Embryonic facial prominence (tissue), 1 donor: ENCODE data around the gene KLF15.

Source experiments
- DNase-seq: peaks from one replicate; pipeline ENCODE4 v3.0.0-alpha.2; 2016; ENCODE audit errors: extremely low spot score

KLF15 gene

DNA sequence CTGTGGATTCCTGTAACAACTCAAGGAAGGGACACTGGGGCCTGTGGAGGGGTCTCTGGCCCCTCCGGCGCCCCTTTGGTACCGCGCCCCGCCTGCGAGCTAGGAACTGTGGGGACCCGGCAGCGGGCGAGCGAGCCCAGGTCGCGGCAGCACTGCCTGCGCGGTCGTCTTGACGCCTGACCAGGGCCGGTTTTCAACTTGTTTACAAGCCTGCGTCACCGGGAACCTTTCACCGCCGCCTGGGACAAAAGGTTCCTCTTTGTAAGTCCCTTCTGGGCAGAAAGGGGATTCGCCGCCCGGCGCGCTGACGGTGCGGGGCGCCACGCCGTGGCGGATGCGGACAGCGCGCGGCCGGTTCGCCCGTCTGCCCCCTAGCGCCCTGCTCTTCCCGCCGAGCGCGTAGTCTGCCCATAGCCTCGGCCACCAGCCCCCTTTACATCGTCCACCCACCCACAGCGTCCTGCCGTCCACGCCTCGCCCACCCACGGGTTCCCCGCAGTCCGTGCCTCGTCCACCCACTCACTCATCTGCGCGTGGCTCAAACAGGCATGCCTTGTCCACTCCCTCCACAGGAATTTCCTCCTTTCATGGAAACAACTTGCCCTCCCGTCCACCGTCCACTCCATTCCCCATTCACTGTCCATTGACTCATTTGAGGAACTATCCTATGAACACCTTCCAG lies 32.0 kb upstream of the KLF15 start:
- DNase-seq: no peak

DNA sequence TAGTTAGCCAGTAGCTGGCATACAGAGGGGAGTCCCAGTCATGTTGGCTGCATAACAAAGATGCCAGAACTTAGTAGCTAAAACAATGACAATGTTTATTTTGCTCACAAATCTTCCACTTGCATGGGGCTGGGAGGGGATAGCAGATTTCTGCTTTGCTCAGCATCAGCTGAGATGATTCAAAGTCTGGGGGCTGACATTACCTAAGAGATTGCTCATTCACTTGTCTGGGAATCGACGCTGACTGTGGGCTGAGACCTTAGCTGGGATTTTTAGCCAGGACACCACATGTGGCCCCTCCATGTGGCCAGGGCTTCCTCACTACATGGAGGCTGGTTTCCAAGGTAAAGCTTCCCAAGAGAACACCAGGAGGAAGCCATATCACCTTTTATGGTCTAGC lies 24.8 kb upstream of the KLF15 start:
- no peak for DNase-seq

DNA sequence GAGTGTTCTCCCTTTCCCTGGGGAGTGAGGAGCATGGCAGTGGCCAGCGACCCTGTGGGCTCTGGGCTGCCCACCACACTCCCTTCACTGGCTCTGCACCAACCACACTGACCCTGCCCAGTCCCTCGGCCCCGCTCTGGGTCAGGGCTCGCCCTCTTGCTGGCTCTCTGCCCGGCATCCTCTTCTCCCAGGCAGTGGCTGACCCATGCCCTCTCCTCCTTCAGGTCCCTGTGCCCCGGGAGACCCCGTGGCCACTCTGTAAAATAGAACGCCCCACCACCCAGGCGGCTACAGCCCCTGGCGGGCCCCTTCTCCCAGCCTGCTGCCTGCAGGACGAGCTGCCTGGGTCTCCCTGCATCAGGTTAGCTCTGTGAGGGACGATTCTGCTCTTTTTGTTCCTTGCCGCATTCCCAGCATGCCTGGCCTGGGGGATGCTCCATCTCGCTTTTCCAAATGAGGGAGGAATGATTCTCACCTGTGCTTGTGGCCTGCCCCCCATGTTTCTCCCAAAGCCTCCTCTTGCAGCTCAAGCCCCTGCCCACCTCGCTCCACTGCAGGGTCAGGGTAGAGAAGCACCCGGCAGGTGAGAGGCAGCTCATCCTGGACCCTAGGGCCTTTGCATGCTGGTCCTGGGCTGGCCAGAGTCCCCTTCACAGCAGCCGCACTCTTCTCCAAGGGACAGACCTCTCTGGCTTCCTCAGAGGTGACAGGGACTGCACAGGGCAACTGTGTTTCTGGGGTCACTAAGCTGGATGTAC lies 23.0 kb upstream of the KLF15 start:
- DNase-seq: no peak

DNA sequence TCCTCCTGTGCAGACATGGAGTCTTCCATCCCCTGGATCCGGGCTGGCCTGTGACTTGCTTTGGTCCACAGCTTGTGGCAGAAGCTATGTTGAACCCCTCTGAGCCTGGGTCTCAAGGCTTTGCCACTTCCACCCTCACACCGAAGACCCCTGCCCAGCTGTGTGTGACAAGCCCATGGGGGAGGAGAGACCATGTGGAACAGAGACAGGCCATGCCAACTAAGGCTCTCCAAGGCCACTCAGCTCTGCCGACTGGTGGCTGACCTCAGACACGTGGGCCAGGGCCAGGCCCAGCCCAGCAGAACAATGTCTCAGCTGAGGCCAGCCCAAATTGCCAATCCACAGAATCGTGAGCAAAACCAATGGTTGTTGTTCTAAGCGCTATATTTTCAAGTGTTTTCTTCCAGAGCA lies 21.1 kb upstream of the KLF15 start:
- no peak for DNase-seq

DNA sequence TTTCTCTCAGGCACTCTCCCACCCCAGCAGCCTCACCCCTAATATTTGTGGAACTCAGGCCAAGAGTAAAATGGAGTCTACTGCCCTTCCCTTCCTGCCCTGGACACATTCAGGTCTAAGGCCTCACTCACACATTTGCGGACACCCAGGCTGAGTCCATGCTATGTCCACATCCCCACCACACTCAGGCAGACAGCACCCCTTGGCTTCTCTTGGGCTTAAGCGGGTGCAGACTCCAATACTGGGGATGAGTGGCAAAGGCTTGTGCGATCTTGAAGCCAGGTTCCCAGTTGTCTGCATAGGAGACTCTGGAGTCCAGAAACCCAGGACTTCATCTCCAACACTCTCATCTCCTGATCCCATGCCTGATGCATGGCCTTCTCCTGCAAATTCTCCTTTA lies 20.0 kb upstream of the KLF15 start:
- no peak for DNase-seq

DNA sequence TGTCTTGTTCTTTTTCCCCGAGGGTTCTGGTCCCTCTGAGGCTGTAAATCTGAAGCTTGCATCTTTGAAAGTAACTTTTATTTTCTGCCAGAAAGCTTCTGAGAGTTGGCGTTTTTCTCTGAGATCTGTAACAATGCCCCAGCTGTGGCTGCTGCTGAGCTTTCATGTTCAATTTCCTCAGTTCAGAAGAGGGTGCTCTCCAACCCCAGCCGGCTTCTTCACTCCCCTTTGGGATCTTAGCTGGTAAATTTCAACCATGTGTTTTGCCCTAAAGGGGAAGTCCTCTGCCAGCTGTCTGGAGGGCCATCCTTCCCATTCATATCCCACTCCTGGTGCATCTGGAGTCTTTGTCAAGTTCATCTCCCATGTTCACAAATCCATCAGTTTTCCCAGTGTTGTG lies 19.2 kb upstream of the KLF15 start:
- no peak for DNase-seq

DNA sequence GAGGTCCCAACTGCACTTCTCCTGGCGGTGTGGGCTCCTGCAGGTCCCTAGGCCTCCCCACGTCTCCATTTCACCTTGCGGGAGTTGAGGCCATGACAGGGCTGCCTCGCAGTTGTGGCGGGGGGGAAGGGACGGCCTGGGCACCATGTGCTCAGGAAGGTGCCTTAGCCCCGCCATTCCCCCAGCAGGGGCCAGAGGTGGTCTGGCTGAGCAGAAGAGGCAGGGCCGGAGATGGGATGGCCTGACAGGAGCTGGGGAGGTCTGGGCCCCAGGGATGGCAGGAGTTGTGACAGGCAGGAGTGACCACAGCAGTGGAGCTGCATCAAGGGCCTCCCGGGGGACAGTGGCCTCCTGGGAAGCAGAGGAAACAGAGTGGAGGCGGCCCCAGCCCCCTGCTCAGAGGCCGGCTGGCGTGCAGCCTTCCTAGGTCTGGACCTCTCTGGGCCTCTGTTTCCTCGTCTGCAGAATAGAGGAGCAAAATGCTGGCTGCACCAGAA lies 18.7 kb upstream of the KLF15 start:
- no peak for DNase-seq

DNA sequence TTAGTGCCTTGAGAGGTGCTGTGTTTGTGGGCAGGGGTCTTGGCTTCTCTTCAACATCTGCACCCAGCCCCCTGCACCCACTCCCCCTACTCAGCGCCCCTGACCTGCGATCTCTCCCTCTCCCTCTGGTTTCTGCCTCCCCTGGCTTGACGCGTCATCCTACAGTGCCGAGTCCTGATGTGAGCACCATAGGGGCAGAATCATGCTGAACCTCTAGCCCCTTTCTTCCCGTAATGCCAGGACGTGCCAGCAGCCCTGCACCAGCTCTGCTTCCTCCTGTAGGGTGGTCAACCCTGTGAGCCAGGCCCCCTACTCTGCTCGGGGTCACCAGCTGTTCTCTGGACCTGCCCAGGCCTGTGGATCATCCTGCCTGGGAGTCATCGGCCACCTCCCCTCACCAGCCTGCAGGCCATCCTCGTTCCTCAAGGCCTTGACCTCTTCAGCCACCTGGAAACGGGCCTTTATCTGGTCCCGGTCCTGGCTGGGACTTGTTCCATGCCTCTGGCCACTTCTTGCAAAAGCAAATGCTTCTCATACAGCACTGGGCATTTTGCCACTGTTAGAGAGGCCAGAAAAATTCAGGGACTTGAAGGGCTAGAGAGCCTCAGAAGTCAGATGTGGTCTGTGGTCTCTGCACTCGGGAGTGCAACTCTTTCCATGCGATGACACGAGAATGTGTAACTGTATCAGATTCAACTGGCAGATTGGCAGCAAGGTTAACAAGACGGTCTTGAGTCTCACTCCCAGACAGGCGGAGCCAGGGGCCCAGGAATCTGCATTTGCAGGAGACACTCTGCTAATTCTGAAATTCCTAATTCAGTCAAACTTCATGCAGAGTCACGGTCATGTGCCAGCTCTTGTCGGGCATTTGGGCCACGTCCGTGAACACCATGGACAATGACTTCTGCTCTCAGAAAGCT lies 16.7 kb upstream of the KLF15 start:
- no peak for DNase-seq

DNA sequence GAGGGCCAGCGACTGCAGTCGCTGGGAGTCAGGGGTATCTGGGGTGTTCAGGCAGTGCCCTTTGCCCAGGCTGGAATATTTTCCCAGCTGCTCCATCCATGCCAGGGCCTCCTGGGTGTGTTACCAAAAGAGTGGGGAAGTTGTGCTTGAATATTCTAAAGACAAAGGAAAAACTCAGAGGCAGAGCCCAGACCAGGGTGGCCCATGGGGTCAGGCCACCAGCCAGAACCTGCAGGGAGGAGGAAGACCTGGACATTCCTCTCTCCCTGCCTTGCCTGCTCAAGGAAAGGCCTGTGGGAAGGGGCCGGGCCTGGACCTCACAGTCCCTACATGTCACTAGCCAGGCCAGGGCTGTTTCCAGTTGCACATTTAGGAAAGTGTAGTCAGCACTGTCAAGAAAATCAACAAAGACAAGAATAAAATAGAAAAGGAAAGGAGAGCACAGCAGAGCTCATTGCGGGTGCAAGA lies 16.0 kb upstream of the KLF15 start:
- DNase-seq: no peak

DNA sequence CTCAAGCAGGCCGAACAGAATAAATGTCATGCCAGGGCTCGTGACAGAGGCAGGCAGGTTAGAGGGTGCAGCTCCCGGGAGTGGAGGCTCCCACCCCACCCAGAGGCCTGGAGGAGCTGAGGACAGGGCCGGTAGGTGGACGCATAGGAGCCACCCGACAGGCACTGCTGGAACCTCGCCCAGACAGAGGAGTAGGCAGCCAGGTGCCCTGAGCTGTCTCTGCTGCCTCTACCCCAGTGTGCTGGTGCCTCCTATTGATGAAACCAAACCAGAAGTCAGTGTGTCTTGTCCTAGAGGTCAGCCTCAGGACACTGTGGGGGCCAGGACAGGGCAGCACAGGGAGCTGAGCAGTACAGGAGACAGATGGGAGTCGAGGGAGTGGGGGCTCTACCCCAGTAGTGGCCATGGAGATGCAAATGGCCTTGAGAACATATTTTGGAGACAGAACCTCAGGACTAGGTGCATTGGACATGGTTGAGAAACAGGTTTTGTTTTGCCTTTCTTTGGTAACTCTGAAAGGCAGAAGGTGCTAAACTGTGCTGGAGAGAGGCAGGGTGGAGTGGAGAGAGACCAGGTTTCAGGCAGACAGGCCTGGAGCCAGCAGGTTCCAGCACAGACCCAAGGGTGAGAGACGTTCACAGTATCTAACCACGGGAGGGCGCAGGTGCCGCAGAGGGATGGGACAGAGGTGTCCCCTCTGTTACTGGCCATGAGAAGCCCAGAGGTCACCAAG lies 15.4 kb upstream of the KLF15 start:
- DNase-seq: no peak

DNA sequence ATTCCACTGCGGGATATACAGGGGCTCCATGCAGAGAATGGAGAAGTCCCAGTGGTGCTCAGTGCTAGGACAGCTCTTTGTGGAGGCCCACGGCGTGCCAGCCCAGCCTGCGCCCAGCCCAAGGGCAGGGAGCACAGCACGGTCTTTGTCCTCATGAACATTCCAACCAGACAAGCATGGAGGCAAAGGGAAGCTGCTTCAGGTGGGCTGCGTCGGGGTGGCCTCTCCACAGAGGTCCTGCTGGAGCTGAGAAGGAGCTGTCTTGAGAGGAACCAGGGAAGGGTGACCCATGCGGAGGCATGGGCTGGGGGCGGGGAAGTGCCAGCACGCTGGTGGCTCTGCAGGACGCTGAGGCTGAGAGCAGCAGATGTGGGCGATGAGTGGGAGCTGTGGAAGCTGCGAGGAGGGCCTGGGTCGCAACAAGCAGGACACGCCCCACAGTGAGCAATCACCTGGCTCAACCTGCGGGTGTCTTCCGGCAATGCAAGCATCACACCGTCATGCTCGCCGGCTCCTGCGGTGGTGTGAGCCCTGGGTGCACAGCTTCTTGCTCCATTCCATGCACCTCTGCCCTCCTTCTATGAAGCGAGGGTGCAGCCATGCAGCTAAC lies 14.0 kb upstream of the KLF15 start:
- no peak for DNase-seq

DNA sequence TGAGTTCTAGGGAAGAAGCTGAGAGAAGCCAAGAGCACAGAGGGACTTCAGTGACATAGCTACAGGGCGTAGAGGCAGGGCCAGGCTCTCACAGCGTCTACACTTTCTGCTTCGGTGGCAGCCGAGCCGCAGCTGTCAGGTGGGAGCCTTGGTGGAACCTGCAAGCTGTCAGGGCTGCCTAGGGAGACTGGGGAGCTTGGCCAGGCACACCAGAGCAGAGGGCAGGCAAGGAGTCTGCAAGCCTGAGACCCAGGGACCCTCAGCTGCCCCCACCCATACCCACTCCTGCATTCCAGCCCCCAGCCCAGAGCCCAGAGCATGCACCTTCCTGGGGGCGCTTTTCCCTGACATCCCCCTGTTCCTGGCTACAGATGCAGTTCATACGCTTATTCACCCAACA lies 13.4 kb upstream of the KLF15 start:
- no peak for DNase-seq

DNA sequence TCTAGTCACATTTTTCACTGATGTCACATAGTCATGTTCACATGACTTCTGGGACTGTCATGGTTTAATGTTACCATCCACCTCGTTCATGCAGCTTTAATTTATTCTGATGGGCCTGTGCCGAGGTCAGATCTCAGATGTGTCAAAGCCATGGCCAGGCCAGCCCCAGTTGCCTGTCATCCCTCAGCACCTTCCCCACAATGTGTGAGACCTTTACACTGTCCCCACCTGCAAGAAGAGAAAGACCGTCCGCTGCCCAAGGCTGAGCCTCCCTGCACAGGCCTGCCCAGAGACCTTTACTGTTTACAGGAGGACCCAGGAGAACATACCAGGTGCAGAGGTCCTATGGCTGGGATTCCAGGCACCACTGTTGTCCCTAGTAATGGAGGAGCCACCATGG lies 12.8 kb upstream of the KLF15 start:
- DNase-seq: no peak

DNA sequence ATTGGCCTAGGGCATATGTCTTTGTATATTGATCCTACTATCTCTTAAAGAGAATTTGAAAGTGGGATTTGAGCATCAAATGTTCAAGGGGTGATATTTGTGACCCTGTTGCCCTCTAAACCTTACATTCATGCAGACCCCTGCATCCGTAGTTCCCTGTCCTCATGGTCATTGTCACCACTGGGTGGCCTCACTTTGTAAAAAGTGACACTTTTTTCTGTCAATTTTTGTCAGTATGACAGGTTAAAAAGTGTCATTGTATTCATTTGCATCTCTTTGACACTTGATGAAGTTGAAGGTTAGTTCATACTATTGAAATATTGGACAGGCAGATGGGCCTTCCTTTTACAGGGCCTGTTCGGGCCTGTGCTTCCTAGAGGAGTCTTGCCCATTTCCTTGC lies 12.3 kb upstream of the KLF15 start:
- no peak for DNase-seq

DNA sequence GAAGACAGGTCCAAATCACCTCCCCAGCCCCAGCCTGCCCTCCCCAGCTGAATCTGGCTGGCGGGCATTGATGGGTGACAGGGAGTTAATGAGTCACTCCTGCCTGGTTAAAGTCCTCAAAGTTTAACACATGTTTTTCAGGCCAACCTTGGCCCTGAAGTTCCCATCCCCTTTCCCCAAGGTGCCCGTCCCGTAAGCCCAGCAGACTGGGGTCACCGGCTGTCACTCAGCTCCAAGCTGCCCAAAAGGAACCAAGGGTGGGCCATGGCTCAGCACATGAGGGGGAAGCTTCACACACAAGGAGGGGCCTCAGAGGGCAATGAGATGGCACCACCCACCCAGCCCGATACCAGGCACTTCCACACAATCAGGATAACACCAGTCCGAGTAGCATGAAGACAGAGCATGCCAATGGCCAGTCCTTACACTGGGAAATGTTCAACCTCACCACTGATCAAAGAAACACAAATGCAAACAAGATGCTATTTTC lies 10.2 kb upstream of the KLF15 start:
- no peak for DNase-seq

DNA sequence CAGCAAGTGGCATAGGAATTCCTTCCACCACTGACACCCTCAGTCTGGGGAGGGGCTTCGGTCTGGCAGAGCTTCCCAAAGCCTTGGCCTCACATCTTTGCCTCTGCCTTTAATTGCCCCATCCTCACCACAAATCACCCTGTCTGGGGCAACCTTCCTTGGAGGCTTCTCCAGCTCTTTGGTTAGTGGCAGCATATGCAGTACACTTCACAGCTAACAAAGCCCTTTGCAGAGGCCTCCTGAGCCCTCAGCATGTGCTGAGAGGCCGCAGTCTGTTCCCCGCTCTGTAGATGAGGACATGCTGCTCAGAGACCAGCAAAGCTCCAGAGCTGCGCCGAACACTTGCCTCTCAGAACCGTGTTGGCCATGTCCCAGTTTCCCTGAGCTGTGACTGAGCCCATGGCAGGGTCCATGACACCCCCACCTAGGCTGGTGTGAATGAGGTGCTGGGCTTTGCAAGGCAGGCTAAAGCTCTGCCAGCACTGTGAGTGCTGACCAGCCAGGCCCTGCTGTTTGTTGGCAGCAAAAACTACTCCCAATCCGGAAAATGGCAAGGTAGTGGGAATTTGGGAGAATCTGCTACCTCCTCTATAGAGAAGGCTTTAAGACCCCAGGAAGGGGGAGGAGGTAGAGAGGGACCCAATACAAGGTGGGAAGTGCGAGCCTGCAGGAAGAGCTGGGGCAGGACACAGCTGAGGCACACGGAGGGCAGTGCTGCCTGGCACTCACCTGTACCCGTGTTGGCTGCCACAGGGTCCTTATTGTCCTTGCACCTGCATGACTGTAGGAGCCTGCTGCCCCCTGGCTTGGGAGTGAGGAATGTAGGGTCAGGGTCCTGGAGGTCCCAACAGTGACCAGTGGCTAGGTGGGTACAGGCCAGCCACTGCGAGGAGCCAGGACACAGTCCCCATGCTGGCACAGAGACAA lies 8.4 kb upstream of the KLF15 start:
- no peak for DNase-seq

DNA sequence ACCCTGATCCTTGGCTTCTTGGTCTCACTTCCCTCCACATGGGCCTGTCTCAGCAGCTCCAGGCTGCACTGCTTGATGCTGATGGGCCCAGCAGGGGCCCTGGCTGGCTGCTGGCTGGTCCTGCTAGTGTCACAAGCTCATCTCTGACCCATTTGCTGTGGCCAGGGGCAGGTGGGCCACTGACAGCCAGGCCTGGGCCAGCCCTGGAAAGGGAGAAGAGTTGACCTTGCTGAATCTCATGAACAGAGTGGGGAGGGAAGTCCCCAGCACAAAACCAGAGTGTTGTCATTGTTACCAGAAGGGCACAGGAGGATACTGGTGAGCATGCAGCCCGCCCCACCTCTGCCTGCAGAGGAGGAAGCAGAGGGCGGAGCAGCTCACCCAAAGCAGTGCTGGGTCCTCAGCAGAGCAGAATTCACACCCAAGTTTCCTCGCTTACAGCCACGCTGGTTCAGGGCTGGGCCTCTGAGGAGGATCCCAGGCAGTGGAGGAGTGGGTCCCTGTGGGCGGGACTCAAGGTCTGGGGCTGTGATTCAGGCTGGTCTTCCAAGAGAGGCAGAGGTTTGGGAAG lies 7.6 kb upstream of the KLF15 start:
- DNase-seq: no peak

DNA sequence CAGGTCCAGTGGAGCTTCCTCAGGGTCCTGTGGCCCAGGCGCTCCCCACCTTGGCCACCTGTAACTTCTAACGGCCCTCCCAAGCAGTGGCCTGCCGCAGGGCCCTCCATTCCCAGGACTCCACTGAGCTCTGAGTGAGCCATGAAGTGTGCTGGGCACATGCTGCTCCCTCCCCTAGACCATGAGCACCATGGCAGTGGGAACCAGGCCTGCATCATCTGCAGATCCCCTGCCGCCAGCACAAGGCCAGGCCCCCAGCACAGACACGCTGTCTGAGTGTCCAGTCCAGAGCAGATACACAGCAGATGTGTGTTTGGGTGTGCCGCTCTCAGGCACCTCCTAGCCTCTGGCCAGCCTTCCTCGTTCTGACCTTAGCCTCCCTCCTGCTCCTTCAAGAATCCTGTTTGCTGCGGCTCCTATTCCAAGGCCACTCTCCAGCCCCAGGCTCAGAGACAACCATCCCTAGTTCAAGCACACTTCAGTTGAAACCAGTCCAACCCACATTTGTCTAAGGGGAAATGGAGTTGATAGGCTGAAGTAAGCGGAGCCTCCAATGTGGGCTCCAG lies 7.0 kb upstream of the KLF15 start:
- DNase-seq: no peak

DNA sequence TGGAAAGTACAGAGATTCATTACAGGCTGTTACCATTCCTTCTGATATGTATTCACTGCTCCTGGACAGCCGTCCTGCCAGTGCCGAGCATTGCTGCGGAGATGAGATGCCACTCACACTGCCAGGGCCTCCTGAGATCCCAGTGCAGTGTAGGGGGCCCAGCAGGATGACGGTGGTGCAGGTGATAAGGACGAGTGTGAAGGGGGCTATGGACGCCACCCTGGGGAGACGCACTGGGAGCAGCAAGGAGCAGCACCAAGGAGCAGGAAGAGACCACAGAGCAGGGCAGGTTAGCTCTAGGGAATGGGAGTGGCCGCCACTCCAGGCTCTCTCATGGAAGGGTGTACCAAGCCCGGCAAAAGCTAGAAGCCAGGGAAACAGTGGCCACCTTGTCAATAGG lies 4.0 kb upstream of the KLF15 start:
- DNase-seq: no peak
